Hepatocyte (in vitro differentiated cells): Measurements from ENCODE around the gene B4GALT4.

ENCODE experiments used
- EZH2 ChIP-seq: fragments of 200-600 bp; sonication (generic); IDR thresholded peaks from 2 replicates; pipeline ENCODE4 v1.6.1; 2016; ENCODE audit warnings: antibody characterized with exemption, mild to moderate bottlenecking, borderline replicate concordance
- TF ChIP-seq, protein P1 (sequence below): fragments of 200-600 bp; sonication (generic); IDR thresholded peaks from 2 replicates; pipeline ENCODE4 v1.5.1; 2016; ENCODE audit warnings: antibody characterized with exemption, mild to moderate bottlenecking; ENCODE audit not compliant: poor library complexity

DNA sequence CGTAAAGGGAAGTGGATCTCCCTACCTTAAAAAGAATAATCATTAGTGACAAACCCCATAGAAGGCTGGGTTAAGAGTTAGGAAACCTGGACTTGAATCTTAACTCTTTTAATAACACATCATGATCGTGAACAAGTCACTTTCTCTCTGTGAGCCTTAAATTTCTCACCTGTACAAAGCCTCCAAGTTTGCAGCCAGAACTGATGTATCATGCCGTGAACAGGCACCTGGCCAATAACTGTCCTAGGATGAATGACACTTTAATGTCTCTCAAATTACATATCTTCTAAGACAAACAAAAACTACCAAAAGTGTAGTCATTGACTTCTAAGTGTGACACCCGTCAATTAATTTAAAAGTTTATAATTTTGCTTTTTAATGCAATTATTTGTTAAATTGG, 63.4 kb downstream of the B4GALT4 start:
- TF ChIP-seq, protein P1, sequence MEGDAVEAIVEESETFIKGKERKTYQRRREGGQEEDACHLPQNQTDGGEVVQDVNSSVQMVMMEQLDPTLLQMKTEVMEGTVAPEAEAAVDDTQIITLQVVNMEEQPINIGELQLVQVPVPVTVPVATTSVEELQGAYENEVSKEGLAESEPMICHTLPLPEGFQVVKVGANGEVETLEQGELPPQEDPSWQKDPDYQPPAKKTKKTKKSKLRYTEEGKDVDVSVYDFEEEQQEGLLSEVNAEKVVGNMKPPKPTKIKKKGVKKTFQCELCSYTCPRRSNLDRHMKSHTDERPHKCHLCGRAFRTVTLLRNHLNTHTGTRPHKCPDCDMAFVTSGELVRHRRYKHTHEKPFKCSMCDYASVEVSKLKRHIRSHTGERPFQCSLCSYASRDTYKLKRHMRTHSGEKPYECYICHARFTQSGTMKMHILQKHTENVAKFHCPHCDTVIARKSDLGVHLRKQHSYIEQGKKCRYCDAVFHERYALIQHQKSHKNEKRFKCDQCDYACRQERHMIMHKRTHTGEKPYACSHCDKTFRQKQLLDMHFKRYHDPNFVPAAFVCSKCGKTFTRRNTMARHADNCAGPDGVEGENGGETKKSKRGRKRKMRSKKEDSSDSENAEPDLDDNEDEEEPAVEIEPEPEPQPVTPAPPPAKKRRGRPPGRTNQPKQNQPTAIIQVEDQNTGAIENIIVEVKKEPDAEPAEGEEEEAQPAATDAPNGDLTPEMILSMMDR: no peak
- no peak for TF ChIP-seq EZH2
